GM18505 (cell line): ENCODE results near the gene RASGRF2.
"Not testable (repeated sequence)": the region's sequence is repeated elsewhere in the genome, so short reads cannot be mapped to it uniquely, and the experiment has no call there.

ENCODE experiments used
- ATAC-seq: cut with Tn5 transposase; IDR thresholded peaks from one replicate; pipeline ENCODE4 v1.9.1; 2021; ENCODE audit not compliant: unreplicated experiment
- POLR2A ChIP-seq: IDR thresholded peaks from 4 replicates; pipeline ENCODE4 v1.6.1; 2011; ENCODE audit warnings: borderline replicate concordance; ENCODE audit not compliant: insufficient read depth, insufficient read length; ENCODE audit errors: extremely low read depth

RASGRF2 gene

DNA sequence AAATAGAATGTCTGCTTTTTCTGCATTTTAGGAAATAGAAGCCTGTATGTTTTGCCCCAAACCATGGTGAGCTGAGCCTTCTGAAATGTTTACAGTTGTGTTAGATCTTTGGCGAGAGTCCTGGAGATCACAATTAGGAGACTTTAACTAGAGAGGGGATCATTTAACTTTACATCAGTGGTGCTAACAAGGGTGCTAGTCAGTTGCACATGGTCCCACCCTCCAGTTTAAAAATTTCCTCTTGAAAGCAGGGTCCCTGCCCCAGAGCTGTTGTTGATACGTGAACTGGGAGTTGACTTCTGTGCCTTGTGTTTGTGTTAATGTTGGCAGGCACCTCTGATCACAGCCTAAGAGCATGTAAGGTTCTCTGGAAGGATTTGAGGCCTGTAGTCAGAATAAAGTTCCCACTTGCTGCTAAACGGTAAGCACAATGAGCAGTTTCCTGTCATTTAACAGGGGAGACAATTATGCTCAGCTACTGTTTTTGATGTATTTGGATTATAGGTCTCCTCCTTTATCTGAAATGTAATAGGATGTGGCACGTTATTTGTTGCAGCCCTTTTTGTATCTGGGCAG, 43.7 kb downstream of the RASGRF2 start:
- no peak for ATAC-seq
- no peak for TF ChIP-seq POLR2A

DNA sequence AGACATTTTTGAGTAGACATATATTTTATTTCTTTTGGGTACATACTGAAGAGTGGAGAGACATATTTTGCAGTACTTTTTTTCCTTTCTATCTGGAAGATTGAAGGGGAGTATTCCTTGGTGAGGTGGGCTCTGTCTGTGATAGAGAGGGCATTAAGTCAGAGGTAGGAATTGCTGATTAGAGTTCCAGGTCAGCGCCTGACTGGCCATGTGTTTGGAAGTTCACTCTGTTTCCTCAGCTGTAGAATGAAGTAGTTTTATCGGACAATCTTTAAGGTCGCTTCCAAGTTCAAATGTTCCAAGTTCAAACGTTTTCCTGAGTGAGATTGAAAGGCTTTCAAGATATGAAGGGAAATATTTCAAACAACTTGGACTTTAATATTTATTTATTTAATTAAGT, 45.5 kb downstream of the RASGRF2 start:
- no peak for TF ChIP-seq POLR2A
- ATAC-seq = no peak

DNA sequence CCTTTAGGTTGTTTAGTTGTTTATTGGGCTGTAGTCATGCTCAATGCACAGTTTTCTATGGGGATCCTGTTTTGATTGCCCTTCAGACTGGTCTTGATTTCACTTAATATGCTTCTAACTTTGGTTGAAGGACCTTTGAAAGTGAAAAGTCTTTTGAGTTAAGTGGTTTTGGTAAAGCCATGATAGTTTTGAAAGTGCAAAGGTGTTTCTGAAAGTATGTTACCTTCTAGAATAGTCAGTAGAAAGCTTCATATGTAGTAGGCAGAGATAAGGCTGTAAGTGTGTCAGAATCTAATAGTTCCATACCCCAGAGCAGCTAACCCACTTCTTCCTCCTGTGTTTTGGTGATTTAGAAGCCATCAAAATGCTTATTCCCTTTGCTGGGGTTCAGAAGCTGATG, 46.1 kb downstream of the RASGRF2 start:
- no peak for TF ChIP-seq POLR2A
- ATAC-seq = no peak

DNA sequence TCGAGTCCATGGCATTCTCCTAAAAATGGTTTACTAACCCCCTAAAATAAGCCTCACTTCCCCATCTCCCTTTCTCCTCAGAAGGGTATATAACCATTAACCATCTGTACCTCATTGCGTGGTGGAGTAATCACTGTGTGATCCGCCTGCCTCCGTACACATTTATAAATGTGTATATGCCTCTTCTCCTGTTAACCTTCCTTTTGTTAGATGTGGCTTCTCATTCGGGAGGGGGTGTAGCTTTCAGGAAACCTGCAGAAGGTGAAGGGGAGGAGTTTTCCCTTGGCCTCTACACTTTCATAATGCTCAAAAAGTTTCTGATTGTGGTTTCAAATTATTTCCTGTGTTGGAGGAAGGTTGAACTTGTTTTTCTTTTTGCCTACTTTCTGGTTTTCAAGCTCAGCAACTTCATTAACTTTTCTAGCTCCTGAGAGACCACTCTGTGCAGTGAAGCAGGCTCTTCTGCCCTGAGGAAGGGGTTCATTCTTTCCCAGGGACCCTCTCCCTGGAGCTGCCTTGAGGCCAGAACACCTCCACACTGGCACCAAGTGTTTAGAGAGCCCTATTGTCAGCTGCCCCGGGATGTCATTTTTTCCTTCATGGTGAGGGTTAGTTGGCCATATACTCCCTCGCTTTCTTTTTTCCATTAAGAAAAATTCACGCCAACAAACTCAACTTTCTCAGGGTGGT, 46.9 kb downstream of the RASGRF2 start:
- TF ChIP-seq POLR2A = no peak

DNA sequence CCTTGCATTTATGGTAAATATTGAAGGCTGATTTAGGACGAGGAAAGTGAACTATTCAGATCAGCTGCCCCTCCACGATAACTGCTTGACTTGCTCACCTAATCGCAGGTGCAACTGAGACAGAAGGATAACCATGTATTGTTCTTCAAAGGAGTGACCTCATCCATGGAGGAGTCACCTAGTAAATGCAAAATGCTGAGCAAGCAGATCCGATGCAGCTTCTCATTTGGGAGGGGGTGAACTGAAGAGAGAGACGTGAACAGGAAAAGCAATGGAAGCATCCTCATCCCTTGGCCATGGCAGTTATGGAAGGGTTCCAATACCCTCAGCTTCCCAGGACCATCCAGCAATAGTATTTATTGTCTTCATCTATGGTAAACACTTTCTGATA, 47.5 kb downstream of the RASGRF2 start:
- TF ChIP-seq POLR2A = no peak
- ATAC-seq = no peak

More for the DNA sequence above, 46.9 kb downstream of the RASGRF2 start:
- no peak for ATAC-seq

DNA sequence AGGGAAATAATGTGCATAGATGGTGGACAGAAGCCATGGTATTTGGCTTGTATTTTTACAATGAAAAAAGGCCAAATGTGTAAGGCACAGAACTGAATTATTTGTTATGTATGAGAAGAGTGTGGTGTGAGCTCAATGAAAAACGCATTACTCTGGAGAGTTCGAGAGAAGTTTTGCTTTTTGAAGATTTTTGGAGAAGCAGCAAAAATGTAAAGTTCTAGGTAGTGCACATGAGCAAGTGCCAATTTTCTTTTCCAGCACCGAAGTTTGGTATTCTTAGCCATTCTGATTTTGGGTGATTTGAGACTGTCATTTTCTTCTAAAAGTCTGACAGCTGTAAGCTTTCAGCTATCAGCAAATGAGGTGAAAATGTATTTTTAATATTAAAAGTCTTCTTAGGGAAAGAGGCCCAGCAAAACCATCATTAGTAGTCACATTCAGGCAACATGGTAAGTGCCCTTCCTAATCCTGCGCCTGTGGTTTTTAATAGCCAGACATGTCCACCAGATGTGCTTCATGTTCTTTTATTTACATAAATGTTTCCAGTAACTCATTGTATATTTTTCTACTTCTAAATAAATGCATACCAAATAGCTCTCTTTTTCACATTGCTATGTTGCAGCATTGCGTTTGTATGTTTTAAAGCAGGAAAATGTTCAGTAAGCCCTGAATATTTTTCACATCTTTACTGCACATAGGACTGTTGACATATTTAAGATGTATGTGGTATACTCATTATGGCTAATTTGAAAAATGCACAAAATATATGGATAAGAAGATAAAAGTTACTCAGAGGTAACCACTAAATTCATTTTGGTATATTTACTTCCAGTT, 50.4 kb downstream of the RASGRF2 start:
- TF ChIP-seq POLR2A = no peak
- no peak for ATAC-seq

DNA sequence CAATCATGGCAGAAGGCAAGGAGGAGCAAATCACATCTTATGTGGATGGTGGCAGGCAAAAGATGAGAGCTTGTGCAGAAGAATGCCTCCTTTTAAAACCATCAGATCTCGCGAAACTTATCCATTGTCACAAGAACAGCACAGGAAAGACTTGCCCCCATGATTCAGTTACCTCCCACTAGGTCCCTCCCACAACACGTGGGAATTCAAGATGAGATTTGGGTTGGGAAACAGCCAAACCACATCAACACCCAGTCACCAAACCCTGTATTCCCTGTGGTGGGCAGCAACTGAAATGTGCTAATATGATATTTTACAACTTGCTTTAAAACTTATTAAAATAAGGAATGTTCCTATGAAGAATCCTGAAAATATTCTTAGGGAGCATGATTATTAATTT, 54.2 kb downstream of the RASGRF2 start:
- TF ChIP-seq POLR2A = no peak
- ATAC-seq = no peak

DNA sequence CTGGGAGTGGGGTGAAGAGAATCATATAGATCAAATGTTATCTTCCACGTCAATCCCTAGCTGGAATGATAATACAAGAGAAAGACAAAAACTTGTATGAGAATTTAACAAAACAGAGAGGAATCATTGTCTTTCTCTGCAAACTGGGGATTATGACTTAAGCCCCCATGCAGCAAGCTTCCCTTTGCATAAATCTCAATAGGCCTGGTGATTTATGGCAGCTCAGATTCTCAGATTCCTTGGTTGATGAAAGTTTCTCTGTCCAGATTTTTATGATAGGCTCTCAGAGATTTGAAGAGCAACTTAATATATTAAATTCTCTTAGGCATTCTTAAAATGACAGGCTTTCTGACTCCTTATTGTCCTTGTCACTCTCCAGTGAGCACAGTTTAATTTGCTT, 56.0 kb downstream of the RASGRF2 start:
- TF ChIP-seq POLR2A = no peak
- ATAC-seq = no peak

DNA sequence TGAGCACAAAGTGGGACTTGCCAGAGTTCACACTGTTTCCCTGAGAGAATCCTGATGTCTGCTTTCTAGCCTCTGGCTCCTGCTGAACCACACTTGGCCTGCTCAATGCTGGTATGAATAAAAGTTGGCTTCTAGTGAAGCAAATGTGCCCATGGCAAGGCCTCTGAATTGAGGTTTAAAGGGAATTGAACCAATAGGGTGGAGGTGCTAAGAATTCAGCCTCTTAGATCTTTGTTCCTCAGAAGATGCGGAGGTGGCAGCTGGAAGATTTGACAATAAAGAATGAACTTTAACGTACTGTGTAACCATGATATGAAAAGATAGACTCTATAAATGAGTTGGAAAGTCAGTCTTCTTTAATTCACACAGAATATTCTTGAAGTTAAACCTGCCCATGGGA, 57.2 kb downstream of the RASGRF2 start:
- no peak for ATAC-seq
- TF ChIP-seq POLR2A = no peak

DNA sequence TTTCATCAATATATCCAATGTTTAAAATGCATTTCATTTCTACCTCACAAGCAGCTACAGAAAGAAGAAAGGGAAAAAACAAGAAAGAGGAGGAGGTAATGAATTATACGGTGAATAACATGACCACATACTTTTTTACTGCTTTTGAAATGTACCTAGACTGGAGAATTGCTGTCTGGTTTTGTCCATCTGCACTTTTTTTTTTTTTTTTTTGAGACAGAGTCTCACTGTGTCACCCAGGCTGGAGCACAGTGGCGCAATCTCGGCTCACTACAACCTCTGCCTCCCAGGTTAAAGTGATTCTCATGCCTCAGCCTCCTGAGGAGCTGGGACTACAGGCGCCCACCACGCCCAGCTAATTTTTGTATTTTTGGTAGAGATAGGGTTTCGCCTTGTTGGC, 58.4 kb downstream of the RASGRF2 start:
- not testable (repeated sequence) for ATAC-seq

DNA sequence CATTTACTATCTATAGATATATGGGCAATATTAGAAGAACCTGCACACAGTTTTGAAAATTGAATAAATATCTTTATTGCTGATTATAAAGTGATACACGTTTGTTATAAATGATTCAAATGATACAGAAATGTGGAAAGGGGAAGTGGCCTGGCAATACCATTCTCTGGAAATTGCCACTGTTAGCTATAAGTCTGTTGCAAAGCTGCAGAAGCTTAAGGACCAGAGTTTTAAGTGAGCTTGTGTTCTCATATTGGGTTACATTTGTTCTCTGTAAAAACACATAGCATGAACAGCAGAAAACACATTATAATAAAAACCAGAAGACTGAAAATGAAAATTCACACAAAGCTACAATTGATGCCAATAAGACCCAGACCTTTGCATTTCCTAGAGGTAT, 59.6 kb downstream of the RASGRF2 start:
- no peak for ATAC-seq
- no peak for TF ChIP-seq POLR2A

DNA sequence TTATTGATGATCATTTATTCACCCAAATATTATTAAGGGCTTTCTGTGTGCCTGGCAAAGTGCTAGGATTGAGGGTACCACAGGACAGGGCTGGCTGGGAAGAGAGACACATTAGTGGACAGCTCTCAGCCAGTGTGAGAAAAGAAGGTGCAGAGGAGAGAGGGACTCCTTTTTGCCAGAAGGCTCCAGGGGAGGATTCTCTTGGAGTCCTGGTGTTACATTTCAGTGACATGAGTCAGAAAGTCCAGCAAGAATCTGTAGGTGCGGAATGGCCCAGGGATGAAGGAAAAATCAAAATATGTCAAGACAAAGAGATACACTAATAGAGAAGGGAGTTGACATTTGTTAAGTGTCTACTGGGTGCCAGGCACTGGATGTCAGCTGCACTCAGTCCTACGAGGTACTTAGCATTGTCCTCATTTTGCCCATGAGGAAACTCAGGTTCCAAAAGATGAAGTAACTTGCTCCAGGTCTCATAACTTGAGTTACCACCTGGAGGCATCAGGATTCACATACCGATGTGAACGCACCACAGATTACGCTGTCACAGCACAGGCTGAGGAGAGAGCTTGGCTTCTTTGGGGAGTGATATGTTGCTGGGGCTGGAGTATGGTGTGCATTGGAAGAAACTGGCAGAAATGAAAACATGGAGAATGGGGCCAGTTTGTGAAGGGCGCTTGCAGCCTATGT, 60.5 kb downstream of the RASGRF2 start:
- no peak for TF ChIP-seq POLR2A
- ATAC-seq = no peak

DNA sequence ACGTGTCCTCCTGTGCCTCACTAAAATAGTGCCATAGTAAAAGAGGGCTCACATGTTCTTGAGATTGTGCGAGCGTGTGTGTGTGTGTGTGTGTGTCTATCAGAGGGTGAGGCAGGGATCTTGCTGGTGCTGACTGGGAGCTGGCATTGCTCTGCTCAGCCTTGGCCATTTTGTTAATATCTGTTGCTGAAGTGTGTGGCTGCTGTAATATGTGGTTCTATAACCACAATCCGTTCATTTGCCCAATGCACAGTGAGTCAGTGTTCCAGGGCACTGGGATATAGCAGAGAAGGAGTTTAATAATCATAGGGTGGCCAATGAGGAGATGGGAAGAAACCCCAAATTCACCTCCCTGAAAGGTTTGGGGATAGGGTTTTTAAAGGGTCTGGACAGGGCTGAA, 61.3 kb downstream of the RASGRF2 start:
- no peak for ATAC-seq
- no peak for TF ChIP-seq POLR2A

DNA sequence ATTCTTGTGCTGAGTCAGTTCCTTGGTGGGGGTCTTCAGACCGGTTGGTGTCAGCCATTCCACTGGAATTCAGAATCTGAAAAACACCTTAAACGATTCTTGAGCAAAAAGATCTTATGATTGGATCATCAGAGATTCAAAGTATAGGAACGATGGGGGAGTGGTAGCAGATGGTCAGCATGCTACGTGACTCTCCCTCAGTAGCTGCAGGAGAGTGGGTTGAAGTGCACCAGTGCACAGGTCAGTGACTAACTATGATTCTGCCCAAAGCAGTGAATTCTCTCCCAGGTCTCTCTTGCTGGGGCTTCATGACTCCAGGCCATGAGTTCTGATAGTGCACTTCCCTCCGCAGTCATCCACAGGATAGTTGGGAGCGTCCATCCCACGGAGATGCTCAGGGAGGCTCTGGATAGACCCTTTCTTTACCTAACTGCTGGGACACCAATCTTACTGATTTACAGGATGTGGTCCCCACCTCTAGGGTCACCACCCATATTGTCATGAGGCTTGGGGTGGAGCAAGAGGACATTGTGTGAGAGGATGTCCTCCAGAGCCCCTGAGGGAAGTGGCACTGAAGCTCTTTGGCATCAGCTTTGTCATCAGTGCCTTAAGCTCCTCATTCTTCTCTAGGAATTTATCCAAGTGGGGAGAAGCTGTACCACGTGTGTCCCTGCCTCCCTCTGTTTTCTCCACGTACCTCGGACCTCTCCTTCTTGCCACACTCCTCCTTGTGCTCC, 62.0 kb downstream of the RASGRF2 start:
- ATAC-seq = no peak
- TF ChIP-seq POLR2A = no peak

DNA sequence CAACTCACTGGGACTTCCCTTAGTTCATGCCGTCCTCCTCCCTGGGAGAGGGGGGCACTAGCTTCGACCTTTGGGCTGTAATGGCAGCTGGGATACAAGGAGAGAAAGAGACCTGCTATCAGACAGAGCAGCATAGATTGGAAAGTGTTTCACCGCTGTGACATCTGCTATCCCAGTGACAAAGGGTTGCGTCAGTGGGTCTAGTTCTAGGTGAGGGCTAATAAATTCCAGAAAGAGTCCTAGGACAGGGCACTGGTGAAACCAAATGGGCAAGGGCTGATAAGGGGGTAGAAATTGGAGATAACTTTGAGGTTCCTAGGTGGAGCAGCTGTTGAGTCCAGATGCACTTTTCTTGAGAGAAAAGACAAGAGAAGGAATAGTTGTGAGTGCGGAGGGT, 62.5 kb downstream of the RASGRF2 start:
- no peak for TF ChIP-seq POLR2A

More for the DNA sequence above, 62.5 kb downstream of the RASGRF2 start:
- ATAC-seq = no peak
